ENCODE data around the gene MACO1.
A peak's percentile ranks its signal among the peaks of the same experiment; 100 is the strongest.

The MACO1 gene

GRCh38 chr1:25504706-25505595, 74.3 kb downstream of the MACO1 start:
- intact Hi-C loops (cut with DNase I), result loop anchor here (10.0 kb wide), 1 partner anchor 290 kb away; no protein-coding TSS in a partner anchor
- peak in 1 of 42 donors; percentile 16 for DNase-seq

GRCh38 chr1:25505656-25506385, 75.1 kb downstream of the MACO1 start:
- intact Hi-C loops (cut with DNase I), result loop anchor here (10.0 kb wide), 1 partner anchor 289 kb away; no protein-coding TSS in a partner anchor
- peak in 1 of 42 donors; percentile 8 for DNase-seq

GRCh38 chr1:25506566-25507463, 76.1 kb downstream of the MACO1 start:
- DNase-seq, result peak in 1 of 42 donors; percentile 11
- intact Hi-C loops (cut with DNase I), result loop anchor here (10.0 kb wide), 1 partner anchor 288 kb away; no protein-coding TSS in a partner anchor

GRCh38 chr1:25513666-25514065, 83.0 kb downstream of the MACO1 start:
- DNase-seq, result peak in 1 of 42 donors; percentile 12
- intact Hi-C loops (cut with DNase I), result no loop called here

- peak in 1 of 42 donors; percentile 22 for DNase-seq
- intact Hi-C loops (cut with DNase I), result no loop called here
Observed at GRCh38 chr1:25515033-25515432, 84.3 kb downstream of the MACO1 start.

- no peak for DNase-seq
- intact Hi-C loops (cut with DNase I), result no loop called here
Observed at GRCh38 chr1:25516686-25517085, 86.0 kb downstream of the MACO1 start.

- DNase-seq, result no peak
- intact Hi-C loops (cut with DNase I), result no loop called here
Observed at GRCh38 chr1:25517476-25518394, 87.0 kb downstream of the MACO1 start.

- intact Hi-C loops (cut with DNase I), result loop anchor here (10.0 kb wide), 1 partner anchor 295 kb away; the partner anchor contains the start of gene MTFR1L
- no peak for DNase-seq
Observed at GRCh38 chr1:25519624-25520023, 88.9 kb downstream of the MACO1 start.

GRCh38 chr1:25520446-25521061, 89.9 kb downstream of the MACO1 start:
- DNase-seq, result peak; percentile 59 to 93 (median 80)
- intact Hi-C loops (cut with DNase I), result loop anchor here (10.0 kb wide), 1 partner anchor 294 kb away; the partner anchor contains the start of gene MTFR1L

GRCh38 chr1:25522031-25522655, 91.4 kb downstream of the MACO1 start:
- intact Hi-C loops (cut with DNase I), result loop anchor here (10.0 kb wide), 1 partner anchor 293 kb away; the partner anchor contains the start of gene MTFR1L
- DNase-seq, result peak in 16 of 42 donors; percentile 20 to 68 (median 33)

- intact Hi-C loops (cut with DNase I), result loop anchor here (10.0 kb wide), 1 partner anchor 291 kb away; the partner anchor contains the start of gene MTFR1L
- no peak for DNase-seq
Observed at GRCh38 chr1:25523542-25523941, 92.8 kb downstream of the MACO1 start.

GRCh38 chr1:25524568-25525360, 94.1 kb downstream of the MACO1 start:
- peak in 8 of 42 donors; percentile 16 to 70 (median 40) for DNase-seq
- intact Hi-C loops (cut with DNase I), result loop anchor here (10.0 kb wide), 1 partner anchor 290 kb away; the partner anchor contains the start of gene MTFR1L

- no peak for DNase-seq
- intact Hi-C loops (cut with DNase I), result loop anchor here (10.0 kb wide), 1 partner anchor 289 kb away; the partner anchor contains the start of gene MTFR1L
Observed at GRCh38 chr1:25525361-25525688, 94.6 kb downstream of the MACO1 start.

GRCh38 chr1:25526753-25527152, 96.1 kb downstream of the MACO1 start:
- intact Hi-C loops (cut with DNase I), result loop anchor here (10.0 kb wide), 1 partner anchor 288 kb away; the partner anchor contains the start of gene MTFR1L
- DNase-seq, result no peak

- no peak for DNase-seq
- intact Hi-C loops (cut with DNase I), result loop anchor here (10.0 kb wide), 1 partner anchor 287 kb away; the partner anchor contains the start of gene MTFR1L
Observed at GRCh38 chr1:25527226-25527846, 96.6 kb downstream of the MACO1 start.
